Vagina (tissue), 2 donors: ENCODE data around the gene LPXN.

Experiments used
- POLR2A ChIP-seq, 2 donors: fragments of 450-650 bp; IDR thresholded peaks; one replicate each; pipeline ENCODE4 v1.6.1; 2017; ENCODE audit warnings: antibody characterized with exemption in 2 of 2, mild to moderate bottlenecking in 2 of 2, moderate library complexity in 2 of 2
- POLR2AphosphoS5 ChIP-seq, 2 donors: sonication (generic); formaldehyde crosslinking; IDR thresholded peaks; one replicate each; pipeline ENCODE4 v1.9.0; 2017; ENCODE audit warnings: antibody characterized with exemption in 2 of 2, mild to moderate bottlenecking in 2 of 2, low read depth in 1 of 2; ENCODE audit not compliant: insufficient read depth in 1 of 2
- TF ChIP-seq, protein P1 (sequence below), 3 experiments: fragments of 450-650 bp in 2 of 3; fragments of 200-600 bp in 1 of 3; sonication (generic) in 1 of 3; IDR thresholded peaks; one replicate each; pipeline ENCODE4 v1.5.1; 2017 to 2019; ENCODE audit warnings: antibody characterized with exemption in 3 of 3, mild to moderate bottlenecking in 2 of 3, moderate library complexity in 2 of 3

DNA sequence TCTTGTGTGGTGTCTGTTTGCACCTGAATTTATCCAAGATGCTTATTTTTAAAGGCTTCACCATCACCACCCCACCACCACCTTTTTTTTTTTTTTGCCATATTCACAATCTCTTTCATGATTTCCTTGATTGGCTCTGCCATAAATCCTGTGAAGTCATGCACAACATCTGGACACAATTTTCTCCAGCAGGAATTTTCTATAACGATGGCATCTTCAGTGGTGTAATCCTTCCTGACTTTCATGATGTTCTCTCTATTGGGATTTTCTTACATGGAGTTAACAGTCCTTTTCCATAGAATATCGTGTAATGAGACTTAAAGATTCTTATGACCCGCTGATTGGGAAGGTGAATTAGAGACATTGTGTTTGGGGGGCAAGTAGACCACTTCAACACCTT, 21.0 kb upstream of the LPXN start:
- TF ChIP-seq, protein P1, sequence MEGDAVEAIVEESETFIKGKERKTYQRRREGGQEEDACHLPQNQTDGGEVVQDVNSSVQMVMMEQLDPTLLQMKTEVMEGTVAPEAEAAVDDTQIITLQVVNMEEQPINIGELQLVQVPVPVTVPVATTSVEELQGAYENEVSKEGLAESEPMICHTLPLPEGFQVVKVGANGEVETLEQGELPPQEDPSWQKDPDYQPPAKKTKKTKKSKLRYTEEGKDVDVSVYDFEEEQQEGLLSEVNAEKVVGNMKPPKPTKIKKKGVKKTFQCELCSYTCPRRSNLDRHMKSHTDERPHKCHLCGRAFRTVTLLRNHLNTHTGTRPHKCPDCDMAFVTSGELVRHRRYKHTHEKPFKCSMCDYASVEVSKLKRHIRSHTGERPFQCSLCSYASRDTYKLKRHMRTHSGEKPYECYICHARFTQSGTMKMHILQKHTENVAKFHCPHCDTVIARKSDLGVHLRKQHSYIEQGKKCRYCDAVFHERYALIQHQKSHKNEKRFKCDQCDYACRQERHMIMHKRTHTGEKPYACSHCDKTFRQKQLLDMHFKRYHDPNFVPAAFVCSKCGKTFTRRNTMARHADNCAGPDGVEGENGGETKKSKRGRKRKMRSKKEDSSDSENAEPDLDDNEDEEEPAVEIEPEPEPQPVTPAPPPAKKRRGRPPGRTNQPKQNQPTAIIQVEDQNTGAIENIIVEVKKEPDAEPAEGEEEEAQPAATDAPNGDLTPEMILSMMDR (IDR thresholded peaks at IDR 0.05) = no peak
- TF ChIP-seq POLR2A (IDR thresholded peaks at IDR 0.05) (no peak), POLR2AphosphoS5 (IDR thresholded peaks at IDR 0.05; ENCODE audit: insufficient read depth in 1 of 2, low read depth in 1 of 2) (no peak)
